Osteocyte (in vitro differentiated cells): ENCODE data around the gene DDR2. TPM values are rescaled to one million over a fixed set of nuclear protein-coding genes. Genes with fewer than 3 reads are reported as not detected.

Experiments
- DNase-seq: peaks from one replicate; pipeline ENCODE4 v3.0.0; 2021; ENCODE audit warnings: mixed read lengths; ENCODE audit not compliant: unreplicated experiment; ENCODE audit errors: extremely low spot score
- H3K27ac Mint-ChIP-seq: one replicate; pipeline ENCODE4 v1.8.0; 2021; ENCODE audit warnings: mild to moderate bottlenecking, mixed read lengths; ENCODE audit not compliant: unreplicated experiment
- H3K27me3 Mint-ChIP-seq: one replicate; pipeline ENCODE4 v1.8.0; 2021; ENCODE audit warnings: mixed read lengths; ENCODE audit not compliant: unreplicated experiment
- H3K36me3 Mint-ChIP-seq: one replicate; pipeline ENCODE4 v1.8.0; 2021; ENCODE audit warnings: mixed read lengths; ENCODE audit not compliant: unreplicated experiment
- H3K4me1 Mint-ChIP-seq: one replicate; pipeline ENCODE4 v1.8.0; 2021; ENCODE audit warnings: mixed read lengths; ENCODE audit not compliant: unreplicated experiment
- H3K4me3 Mint-ChIP-seq: one replicate; pipeline ENCODE4 v1.8.0; 2021; ENCODE audit warnings: mild to moderate bottlenecking, moderate library complexity, mixed read lengths; ENCODE audit not compliant: unreplicated experiment
- H3K9me3 Mint-ChIP-seq: one replicate; pipeline ENCODE4 v1.8.0; 2021; ENCODE audit warnings: mixed read lengths; ENCODE audit not compliant: unreplicated experiment
- CTCF ChIP-seq: fragments of 200-600 bp; sonication (generic); IDR thresholded peaks from 2 replicates; pipeline ENCODE4 v1.5.0; 2021; ENCODE audit warnings: antibody characterized with exemption, mild to moderate bottlenecking, moderate library complexity
- total RNA-seq: library from RNA; stranded (reverse); gene quantifications from 2 replicates; pipeline ENCODE4 v1.2.1, GENCODE V29; 2021

DDR2 gene
- total RNA-seq, 1 donor from 2014 or later = 173 TPM

- Mint-ChIP-seq H3K4me1 (peaks cover 19% of the 10 kb centered on the region), H3K27ac (no peak overlapping the region), H3K4me3 (no peak overlapping the region)
Observed at GRCh38 chr1:162662013-162662412, 29.7 kb downstream of the DDR2 start.

DNA sequence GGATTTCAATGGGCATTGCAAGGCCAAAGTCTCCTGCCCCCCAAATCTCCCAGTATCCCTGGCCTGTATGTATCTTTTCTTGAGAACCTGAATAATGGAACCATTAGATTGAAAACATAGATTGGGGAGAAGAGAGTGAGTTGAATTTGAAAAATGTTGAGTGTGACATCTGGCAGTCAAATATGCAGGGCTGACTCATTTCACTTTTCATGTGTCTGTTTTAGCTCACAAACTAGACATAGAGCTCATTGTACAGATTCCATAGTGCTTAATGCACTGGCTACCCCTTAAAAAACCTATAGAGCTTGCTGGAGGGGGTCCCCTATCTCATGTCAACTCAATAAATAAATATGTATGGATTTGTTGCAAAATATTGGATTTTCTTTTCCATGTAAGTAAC, 30.8 kb downstream of the DDR2 start:
- no peak overlapping the region for H3K27ac Mint-ChIP-seq
- no peaks in the 10 kb centered on the region for H3K9me3 Mint-ChIP-seq
- no peak for DNase-seq
- H3K4me3 Mint-ChIP-seq = no peak overlapping the region
- TF ChIP-seq CTCF = no peak
- peaks cover 23% of the 10 kb centered on the region for H3K4me1 Mint-ChIP-seq
- H3K36me3 Mint-ChIP-seq = peaks cover 24% of the 10 kb centered on the region
- no peaks in the 10 kb centered on the region for H3K27me3 Mint-ChIP-seq

More at GRCh38 chr1:162662013-162662412, 29.7 kb downstream of the DDR2 start:
- DNase-seq = no peak
- Mint-ChIP-seq H3K36me3 (peaks cover 30% of the 10 kb centered on the region), H3K27me3 (no peaks in the 10 kb centered on the region), H3K9me3 (no peaks in the 10 kb centered on the region)
- no peak for TF ChIP-seq CTCF

- TF ChIP-seq CTCF = no peak
- Mint-ChIP-seq H3K4me1 (peaks cover 23% of the 10 kb centered on the region), H3K27ac (no peak overlapping the region), H3K9me3 (no peaks in the 10 kb centered on the region), H3K4me3 (no peak overlapping the region), H3K36me3 (peaks cover 23% of the 10 kb centered on the region), H3K27me3 (no peaks in the 10 kb centered on the region)
- no peak for DNase-seq
Observed at GRCh38 chr1:162663589-162664106, 31.4 kb downstream of the DDR2 start.

- Mint-ChIP-seq H3K9me3 (no peaks in the 10 kb centered on the region), H3K4me3 (no peak overlapping the region), H3K4me1 (peaks cover 26% of the 10 kb centered on the region), H3K27me3 (no peaks in the 10 kb centered on the region), H3K36me3 (peaks cover 9% of the 10 kb centered on the region), H3K27ac (no peak overlapping the region)
- no peak for TF ChIP-seq CTCF
- DNase-seq = no peak
Observed at GRCh38 chr1:162666006-162666645, 33.9 kb downstream of the DDR2 start.

- H3K4me3 Mint-ChIP-seq = no peak overlapping the region
- no peak for DNase-seq
- TF ChIP-seq CTCF = no peak
- peaks cover 34% of the 10 kb centered on the region for H3K4me1 Mint-ChIP-seq
- peaks cover 6% of the 10 kb centered on the region for H3K36me3 Mint-ChIP-seq
- no peaks in the 10 kb centered on the region for H3K27me3 Mint-ChIP-seq
- no peaks in the 10 kb centered on the region for H3K9me3 Mint-ChIP-seq
- no peak overlapping the region for H3K27ac Mint-ChIP-seq
Observed at GRCh38 chr1:162667381-162668080, 35.3 kb downstream of the DDR2 start.
